Lower leg skin (tissue), 3 donors: ENCODE data around the gene NR5A2.

Experiments
- CTCF ChIP-seq, 3 donors: fragments of 450-650 bp; IDR thresholded peaks; one replicate each; pipeline ENCODE4 v1.5.1; 2016; ENCODE audit warnings: antibody characterized with exemption in 3 of 3, mild to moderate bottlenecking in 3 of 3, moderate library complexity in 2 of 3
- POLR2A ChIP-seq, 2 donors: fragments of 450-650 bp; IDR thresholded peaks; one replicate each; pipeline ENCODE4 v1.6.1; 2016 to 2017; ENCODE audit warnings: antibody characterized with exemption in 2 of 2, mild to moderate bottlenecking in 1 of 2, moderate library complexity in 1 of 2

DNA sequence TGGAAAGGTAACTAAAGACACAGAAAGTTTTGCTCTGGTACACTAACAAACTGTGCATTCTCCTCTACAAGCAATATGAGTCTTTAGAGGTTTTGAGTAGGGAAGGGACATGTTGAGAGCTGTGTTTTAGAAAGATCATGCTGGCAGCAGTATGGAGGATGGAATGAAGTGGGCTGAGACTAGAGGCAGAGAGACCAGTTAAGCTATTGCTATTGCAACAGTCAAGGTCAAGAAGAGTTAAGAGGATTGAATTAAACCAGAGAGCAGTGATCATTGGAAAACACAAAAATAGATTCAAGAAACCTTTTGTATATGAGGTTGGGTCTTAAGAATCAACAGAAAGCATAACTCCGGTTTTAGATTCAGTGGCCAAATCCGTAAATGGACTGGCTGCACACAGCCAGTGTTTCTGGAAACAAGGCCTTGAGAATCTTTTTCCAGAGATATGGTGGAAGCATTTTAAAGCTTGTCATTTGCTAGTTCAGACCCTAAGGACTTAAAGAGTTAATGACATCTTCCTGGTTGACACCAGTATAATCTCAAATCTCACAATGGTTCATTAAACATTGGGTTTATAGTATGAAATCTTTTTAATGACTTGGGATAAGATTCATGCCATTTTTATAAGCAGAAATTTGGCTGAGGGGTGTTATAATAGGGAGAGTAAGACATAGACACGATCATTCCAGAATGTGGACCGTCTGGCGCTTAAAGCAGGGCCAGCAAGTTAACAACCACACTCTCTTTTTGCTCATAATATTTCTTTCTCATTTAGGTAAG lies 177.9 kb downstream of the NR5A2 start:
- TF ChIP-seq CTCF (IDR thresholded peaks at IDR 0.05) (no peak), POLR2A (IDR thresholded peaks at IDR 0.05) (no peak)
